GM12878 (cell line): ENCODE results near the gene INPP4B.

ENCODE experiments used
- POLR2AphosphoS5 ChIP-seq: IDR thresholded peaks from 2 replicates; pipeline ENCODE4 v1.6.1; 2011; ENCODE audit warnings: mild to moderate bottlenecking, low read length, inconsistent platforms
- TF ChIP-seq, protein P1 (sequence below), 3 experiments: IDR thresholded peaks in 2 of 3; conservative IDR thresholded peaks in 1 of 3; 2 replicates each; pipeline ENCODE4 v1.5.1; 2011; ENCODE audit warnings: low read depth in 3 of 3, low read length in 3 of 3, mild to moderate bottlenecking in 3 of 3, control low read depth in 2 of 3, moderate library complexity in 2 of 3, inconsistent platforms in 1 of 3, mixed read lengths in 1 of 3; ENCODE audit not compliant: control insufficient read depth in 2 of 3, insufficient read depth in 1 of 3; ENCODE audit errors: extremely low read depth in 1 of 3

DNA sequence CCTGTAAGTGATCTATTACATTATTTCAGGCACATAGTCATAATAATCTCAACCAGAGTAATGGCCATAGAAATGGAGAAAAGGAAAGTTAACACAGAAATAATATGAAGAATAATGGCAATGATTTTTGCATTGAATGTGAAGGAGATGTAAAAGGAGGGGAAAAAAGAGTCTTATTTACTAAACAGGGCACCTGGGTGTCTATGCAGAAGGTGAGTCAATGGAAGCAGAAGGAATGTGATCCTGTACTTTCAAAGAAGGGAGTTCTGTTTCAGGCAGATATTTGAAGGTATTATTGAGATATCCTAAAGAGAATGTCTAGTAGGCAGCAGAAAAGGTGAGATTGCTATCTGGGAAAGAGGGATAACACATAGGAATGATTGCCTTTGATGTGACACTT, 279.9 kb downstream of the INPP4B start:
- no peak for TF ChIP-seq POLR2AphosphoS5
- TF ChIP-seq, protein P1, sequence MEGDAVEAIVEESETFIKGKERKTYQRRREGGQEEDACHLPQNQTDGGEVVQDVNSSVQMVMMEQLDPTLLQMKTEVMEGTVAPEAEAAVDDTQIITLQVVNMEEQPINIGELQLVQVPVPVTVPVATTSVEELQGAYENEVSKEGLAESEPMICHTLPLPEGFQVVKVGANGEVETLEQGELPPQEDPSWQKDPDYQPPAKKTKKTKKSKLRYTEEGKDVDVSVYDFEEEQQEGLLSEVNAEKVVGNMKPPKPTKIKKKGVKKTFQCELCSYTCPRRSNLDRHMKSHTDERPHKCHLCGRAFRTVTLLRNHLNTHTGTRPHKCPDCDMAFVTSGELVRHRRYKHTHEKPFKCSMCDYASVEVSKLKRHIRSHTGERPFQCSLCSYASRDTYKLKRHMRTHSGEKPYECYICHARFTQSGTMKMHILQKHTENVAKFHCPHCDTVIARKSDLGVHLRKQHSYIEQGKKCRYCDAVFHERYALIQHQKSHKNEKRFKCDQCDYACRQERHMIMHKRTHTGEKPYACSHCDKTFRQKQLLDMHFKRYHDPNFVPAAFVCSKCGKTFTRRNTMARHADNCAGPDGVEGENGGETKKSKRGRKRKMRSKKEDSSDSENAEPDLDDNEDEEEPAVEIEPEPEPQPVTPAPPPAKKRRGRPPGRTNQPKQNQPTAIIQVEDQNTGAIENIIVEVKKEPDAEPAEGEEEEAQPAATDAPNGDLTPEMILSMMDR (IDR thresholded peaks at IDR 0.05 in 2 of 3, conservative IDR thresholded peaks at IDR 0.05 in 1 of 3; ENCODE audit: control insufficient read depth in 2 of 3, extremely low read depth in 1 of 3, insufficient read depth in 1 of 3, low read depth in 3 of 3, low read length in 3 of 3) = no peak
